Endothelial cell of umbilical vein (primary cell): Measurements from ENCODE around the gene CACNA2D3. TPM values are rescaled to one million over a fixed set of nuclear protein-coding genes. Genes with fewer than 3 reads are reported as not detected.

Experiments used
- BruUV-seq: library from RNA; stranded (reverse); fragments of 400-500 nt; replicated peaks from 2 replicates; lab custom pipeline; 2021; lab: Mats Ljungman, UMichigan
- CTCF ChIA-PET: fragments of 300-600, 350-600 bp; sonication (Branson Sonifier 250); formaldehyde crosslinking; loops from one replicate; lab custom pipeline; 2021; ENCODE audit warnings: antibody characterized with exemption, inconsistent platforms; lab: Charles Lee
- POLR2A ChIA-PET: fragments of 300-600, 350-600 bp; sonication (Branson Sonifier 250); formaldehyde crosslinking; loops from one replicate; lab custom pipeline; 2021; ENCODE audit warnings: antibody characterized with exemption, inconsistent platforms; lab: Charles Lee
- DNase-seq: peaks from one replicate; pipeline ENCODE4 v3.0.0-alpha.2; 2011; ENCODE audit warnings: low read depth, low spot score
- FAIRE-seq: peaks from 2 replicates; lab custom pipeline; 2011; peaks lifted over from hg19 to GRCh38; lab: Jason Lieb, UNC
- H2AFZ ChIP-seq: 2 replicates; pipeline ENCODE4 v1.6.0; 2012; ENCODE audit warnings: low read depth, low read length, control low read depth, inconsistent platforms
- H3K27ac ChIP-seq: 2 replicates; pipeline ENCODE4 v1.5.1; 2011; ENCODE audit warnings: low read depth, mild to moderate bottlenecking, control low read depth, low read length, moderate library complexity; ENCODE audit not compliant: insufficient read depth
- H3K27me3 ChIP-seq, 2 experiments: 2 replicates each; pipeline versions ENCODE4 v1.6.0 to v1.6.1; 2011; ENCODE audit warnings: low read length in 2 of 2, mixed read lengths in 1 of 2; ENCODE audit not compliant: control insufficient read depth in 2 of 2, insufficient read depth in 2 of 2
- H3K36me3 ChIP-seq, 2 experiments: 2 replicates in 1 of 2; 3 replicates in 1 of 2; pipeline ENCODE4 v1.5.1; 2011; ENCODE audit warnings: low read length in 2 of 2, mild to moderate bottlenecking in 1 of 2, moderate library complexity in 1 of 2; ENCODE audit not compliant: control insufficient read depth in 2 of 2, insufficient read depth in 2 of 2; ENCODE audit errors: extremely low read depth in 1 of 2
- H3K4me1 ChIP-seq: 3 replicates; pipeline ENCODE4 v1.5.1; 2011; ENCODE audit warnings: mild to moderate bottlenecking, low read length; ENCODE audit not compliant: control insufficient read depth, insufficient read depth; ENCODE audit errors: extremely low read depth
- H3K4me2 ChIP-seq: 2 replicates; pipeline ENCODE4 v1.6.1; 2011; ENCODE audit warnings: low read length, control low read depth, mixed read lengths; ENCODE audit not compliant: insufficient read depth
- H3K4me3 ChIP-seq, 3 experiments: fragments of 200-600 bp in 1 of 3; sonication (generic), shearing (Covaris generic) in 1 of 3; replicated peaks in 1 of 3; 2 replicates each; pipeline ENCODE4 v1.5.1; 2011 to 2016; ENCODE audit warnings: control low read depth in 3 of 3, low read length in 3 of 3, mild to moderate bottlenecking in 2 of 3, inconsistent platforms in 1 of 3, low read depth in 1 of 3, moderate library complexity in 1 of 3; ENCODE audit not compliant: insufficient read depth in 1 of 3
- H3K79me2 ChIP-seq: 2 replicates; pipeline ENCODE4 v1.6.0; 2012; ENCODE audit warnings: low read length, inconsistent platforms; ENCODE audit not compliant: control insufficient read depth, insufficient read depth
- H3K9ac ChIP-seq: replicated peaks from 2 replicates; pipeline ENCODE3; 2011; ENCODE audit warnings: low read length, control low read depth; ENCODE audit not compliant: insufficient read depth; ENCODE audit errors: extremely low read depth
- H3K9me1 ChIP-seq: replicated peaks from 3 replicates; pipeline ENCODE4 v1.6.0; 2011; ENCODE audit warnings: mild to moderate bottlenecking, low read length; ENCODE audit not compliant: control insufficient read depth, insufficient read depth; ENCODE audit errors: extremely low read depth
- H3K9me3 ChIP-seq: replicated peaks from 2 replicates; pipeline ENCODE4 v1.5.1; 2012; ENCODE audit warnings: low read length, inconsistent platforms; ENCODE audit not compliant: control insufficient read depth, insufficient read depth
- H4K20me1 ChIP-seq: replicated peaks from 2 replicates; pipeline ENCODE3; 2011; ENCODE audit warnings: mild to moderate bottlenecking, low read length; ENCODE audit not compliant: control insufficient read depth, insufficient read depth; ENCODE audit errors: extremely low read depth
- EZH2 ChIP-seq: IDR thresholded peaks from 2 replicates; pipeline ENCODE4 v1.6.1; 2012; ENCODE audit warnings: borderline replicate concordance, low read depth, mild to moderate bottlenecking, moderate library complexity, low read length, inconsistent platforms; ENCODE audit not compliant: severe bottlenecking
- FOS ChIP-seq: IDR thresholded peaks from 2 replicates; pipeline ENCODE4 v1.6.1; 2011; ENCODE audit warnings: mild to moderate bottlenecking, low read length, moderate library complexity, borderline replicate concordance; ENCODE audit not compliant: insufficient read depth
- GATA2 ChIP-seq: IDR thresholded peaks from 2 replicates; pipeline ENCODE4 v1.7.0; 2011; ENCODE audit warnings: low read depth, mild to moderate bottlenecking, moderate library complexity, mixed read lengths, low read length; ENCODE audit not compliant: insufficient read length, insufficient read depth
- JUN ChIP-seq: IDR thresholded peaks from 2 replicates; pipeline ENCODE4 v1.6.1; 2011; ENCODE audit warnings: borderline replicate concordance, low read depth; ENCODE audit not compliant: insufficient read length, insufficient read depth
- MAX ChIP-seq: IDR thresholded peaks from 2 replicates; pipeline ENCODE4 v1.6.1; 2011; ENCODE audit not compliant: insufficient read depth, insufficient read length
- MYC ChIP-seq: IDR thresholded peaks from one replicate; pipeline ENCODE4 v1.6.1; 2011; ENCODE audit warnings: mild to moderate bottlenecking, low read depth, low read length
- POLR2A ChIP-seq: IDR thresholded peaks from 2 replicates; pipeline ENCODE4 v1.6.1; 2012; ENCODE audit warnings: low read depth, mild to moderate bottlenecking, control low read depth, low read length
- POLR2AphosphoS5 ChIP-seq: IDR thresholded peaks from 2 replicates; pipeline ENCODE4 v1.6.1; 2012; ENCODE audit warnings: low read depth, mild to moderate bottlenecking, control low read depth, low read length, moderate library complexity; ENCODE audit not compliant: insufficient read depth
- dilution Hi-C: fragments of 300-500 bp; cut with MboI; formaldehyde crosslinking; loops from one replicate; pipeline ENCODE4 v1.15.0; 2019; ENCODE audit warnings: low sequenced_read_pairs; ENCODE audit not compliant: extremely low pct_ligation_motif_present
- intact Hi-C: fragments of 100-400 bp; cut with micrococcal nuclease; formaldehyde crosslinking; loops from one replicate; pipeline ENCODE4 v1.10.0; 2022
- polyA plus RNA-seq, 4 experiments: library from polyadenylated mRNA; depleted of rRNA in 3 of 4; stranded (reverse) in 3 of 4; unstranded in 1 of 4; fragments of >200 nt; gene quantifications; 2 replicates each; pipeline versions ENCODE4 v1.2.1 to v1.2.3, GENCODE V29; 2011 to 2012; ENCODE audit warnings: missing spikeins in 1 of 4
- total RNA-seq: library from RNA; stranded (reverse); gene quantifications from 2 replicates; pipeline ENCODE4 v1.2.3, GENCODE V29; 2021
- TF ChIP-seq, protein P1 (sequence below), 2 donors: IDR thresholded peaks; 1 replicate in 1 of 2; 2 replicates in 1 of 2; pipeline ENCODE4 v1.5.1; 2011; ENCODE audit warnings: low read length in 2 of 2, mild to moderate bottlenecking in 2 of 2, moderate library complexity in 2 of 2, control low read depth in 1 of 2, inconsistent platforms in 1 of 2, low read depth in 1 of 2; ENCODE audit not compliant: insufficient read depth in 1 of 2; ENCODE audit errors: extremely low read depth in 1 of 2

The CACNA2D3 gene
- total and polyA plus RNA-seq, 2 donors (not counting 3 experiments of a cell fraction or from before 2014, with no cell fraction given) = not detected

- Histone ChIP-seq H3K4me1 (no peaks in the 10 kb centered on the region), H2AFZ (no peak overlapping the region), H3K36me3 (no peaks in the 10 kb centered on the region), H3K9me1 (no peaks in the 10 kb centered on the region), H3K27me3 (no peaks in the 10 kb centered on the region), H3K79me2 (no peaks in the 10 kb centered on the region), H3K27ac (no peak overlapping the region), H4K20me1 (no peaks in the 10 kb centered on the region), H3K9me3 (peaks cover 2% of the 10 kb centered on the region), H3K4me3 (no peak overlapping the region), H3K4me2 (no peak overlapping the region), H3K9ac (no peak overlapping the region)
- CTCF ChIA-PET = no interaction called here
- POLR2A ChIA-PET = no interaction called here
- DNase-seq = no peak
- no peak for FAIRE-seq
- intact Hi-C loops (no loop called here), dilution Hi-C loops (no loop called here)
- BruUV-seq = no TSS peak
- TF ChIP-seq EZH2 = no peak
- no peak for TF ChIP-seq POLR2AphosphoS5
- TF ChIP-seq JUN = no peak
- TF ChIP-seq POLR2A = no peak
- TF ChIP-seq MAX = no peak
- TF ChIP-seq, protein P1, sequence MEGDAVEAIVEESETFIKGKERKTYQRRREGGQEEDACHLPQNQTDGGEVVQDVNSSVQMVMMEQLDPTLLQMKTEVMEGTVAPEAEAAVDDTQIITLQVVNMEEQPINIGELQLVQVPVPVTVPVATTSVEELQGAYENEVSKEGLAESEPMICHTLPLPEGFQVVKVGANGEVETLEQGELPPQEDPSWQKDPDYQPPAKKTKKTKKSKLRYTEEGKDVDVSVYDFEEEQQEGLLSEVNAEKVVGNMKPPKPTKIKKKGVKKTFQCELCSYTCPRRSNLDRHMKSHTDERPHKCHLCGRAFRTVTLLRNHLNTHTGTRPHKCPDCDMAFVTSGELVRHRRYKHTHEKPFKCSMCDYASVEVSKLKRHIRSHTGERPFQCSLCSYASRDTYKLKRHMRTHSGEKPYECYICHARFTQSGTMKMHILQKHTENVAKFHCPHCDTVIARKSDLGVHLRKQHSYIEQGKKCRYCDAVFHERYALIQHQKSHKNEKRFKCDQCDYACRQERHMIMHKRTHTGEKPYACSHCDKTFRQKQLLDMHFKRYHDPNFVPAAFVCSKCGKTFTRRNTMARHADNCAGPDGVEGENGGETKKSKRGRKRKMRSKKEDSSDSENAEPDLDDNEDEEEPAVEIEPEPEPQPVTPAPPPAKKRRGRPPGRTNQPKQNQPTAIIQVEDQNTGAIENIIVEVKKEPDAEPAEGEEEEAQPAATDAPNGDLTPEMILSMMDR (IDR thresholded peaks at IDR 0.05; ENCODE audit: extremely low read depth in 1 of 2, insufficient read depth in 1 of 2, low read depth in 1 of 2, low read length in 2 of 2) = no peak
- TF ChIP-seq MYC = no peak
- TF ChIP-seq FOS = no peak
- TF ChIP-seq GATA2 = no peak
These were observed 861.1 kb downstream of the CACNA2D3 start for GRCh38 chr3:54983266-54984099.
